SH-SY5Y (cell line): ENCODE measurements around the gene TUBA4B.

Experiments
- GATA2 ChIP-seq: IDR thresholded peaks from 2 replicates; pipeline ENCODE4 v1.6.1; 2011; ENCODE audit warnings: mild to moderate bottlenecking, low read depth, low read length
- GATA3 ChIP-seq: IDR thresholded peaks from 2 replicates; pipeline ENCODE4 v1.6.1; 2011; ENCODE audit warnings: low read depth, mild to moderate bottlenecking, low read length, moderate library complexity

DNA sequence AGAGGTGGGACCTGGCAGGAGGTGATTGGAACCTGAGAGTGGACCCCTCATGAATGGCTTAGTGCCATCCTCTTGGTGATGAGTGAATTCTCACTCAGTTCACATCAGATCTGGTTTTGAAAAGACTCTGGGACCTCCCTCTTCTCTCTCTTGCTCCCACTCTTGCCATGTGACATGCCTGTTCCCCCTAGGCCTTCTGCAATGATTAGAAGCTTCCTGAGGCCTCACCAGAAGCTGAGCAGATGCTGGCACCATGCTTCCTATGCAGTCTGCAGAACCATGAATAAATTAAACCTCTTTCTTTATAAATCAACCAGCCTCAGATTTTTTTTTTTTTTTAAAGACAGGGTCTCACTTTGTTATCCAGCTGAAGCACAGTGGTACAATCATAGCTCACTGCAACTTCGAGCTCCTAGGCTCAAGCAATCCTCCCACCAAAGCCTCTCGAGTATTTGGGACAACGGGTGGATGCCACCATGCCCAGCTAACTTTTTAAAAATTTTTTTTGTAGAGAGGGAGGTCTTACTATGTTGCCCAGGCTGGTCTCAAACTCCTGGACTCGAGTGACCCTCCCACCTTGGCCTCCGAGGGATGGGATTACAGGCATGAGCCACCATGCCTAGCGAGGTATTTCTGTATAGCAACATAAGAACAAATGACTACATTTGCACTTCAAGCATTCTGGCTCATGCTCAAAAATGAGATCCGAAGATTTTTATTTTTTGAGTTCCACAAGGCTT, 48.4 kb upstream of the TUBA4B start:
- TF ChIP-seq GATA2 (no peak), GATA3 (no peak)
